Stimulated activated CD8-positive, alpha-beta memory T cell treated with anti-CD3 and anti-CD28 coated beads, Interleukin-7, amount 100 ng/mL, for 48 hours (primary cell): ENCODE results near the gene RGS6.
A peak's percentile ranks its signal among the peaks of the same experiment; 100 is the strongest.
"Not testable (repeated sequence)": the region's sequence is repeated elsewhere in the genome, so short reads cannot be mapped to it uniquely, and the experiment has no call there.

Source experiments
- DNase-seq, 2 donors: peaks; one replicate each; pipeline ENCODE4 v3.0.0-alpha.2; 2020; ENCODE audit warnings: low read depth in 1 of 2; ENCODE audit errors: extremely low read depth in 1 of 2

Gene RGS6

DNA sequence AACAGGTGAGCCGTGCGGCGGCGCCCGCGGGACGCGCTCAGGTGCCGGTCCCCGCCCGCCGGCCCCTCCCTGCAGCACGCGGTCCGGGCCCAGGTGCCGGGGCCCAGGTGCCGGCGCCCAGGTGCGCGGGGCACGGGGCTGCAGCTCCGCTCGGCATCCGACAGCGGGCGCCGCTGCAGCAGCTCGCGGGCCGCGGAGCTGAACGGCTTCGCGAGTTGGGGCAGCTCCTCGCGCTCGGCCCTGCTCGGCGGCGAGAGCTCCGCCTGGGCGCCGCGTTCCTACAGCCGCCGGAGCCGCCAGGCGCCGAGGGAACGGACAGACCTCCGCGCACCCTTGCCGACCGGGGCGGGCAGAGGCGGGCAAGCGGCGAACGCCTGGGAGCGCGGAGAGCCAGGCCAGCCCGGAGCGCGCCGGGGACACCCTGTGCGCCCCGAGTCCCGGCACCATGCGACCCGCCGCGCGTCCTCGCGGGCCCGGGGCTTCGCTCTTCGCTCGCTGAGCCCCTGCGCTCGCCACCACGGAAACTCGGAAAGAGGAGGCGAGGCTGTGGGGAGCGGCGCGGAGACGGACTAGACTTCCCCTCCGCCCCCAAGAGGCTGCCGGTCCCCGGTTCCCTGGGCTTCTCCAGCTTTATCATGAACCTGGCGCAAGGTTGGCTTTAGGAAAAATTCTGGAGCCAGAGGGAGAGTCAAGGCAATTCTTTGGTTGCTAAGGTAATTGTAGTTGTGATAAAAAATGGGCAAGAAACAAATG is at the start of gene RGS6:
TSS of gene RGS6 (plus strand) at position 201 of the 753 bp plus-strand sequence.
- peak in 1 of 2 donors; percentile 9 for DNase-seq

DNA sequence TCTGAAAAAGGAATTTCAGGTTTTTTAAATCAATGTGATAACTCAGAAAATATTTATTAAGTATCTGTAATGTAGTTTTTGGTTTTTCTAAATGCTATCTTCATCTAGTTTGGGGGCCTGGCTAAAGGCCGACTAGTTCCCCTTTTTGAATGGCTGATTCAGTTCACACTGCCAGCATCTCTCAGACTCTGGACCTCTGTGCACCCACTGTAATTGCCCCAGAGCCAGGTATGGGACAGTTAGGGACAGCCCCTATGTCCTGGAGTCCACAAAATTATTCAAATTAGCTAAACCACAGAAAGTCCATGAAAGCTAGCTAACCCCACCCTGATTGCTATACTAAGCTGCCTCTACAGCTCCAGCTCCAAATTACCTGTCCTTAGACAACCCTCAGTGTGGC is 49.1 kb upstream of the RGS6 start:
- no peak for DNase-seq

GRCh38 chr14:71885301-71885700 is 46.9 kb upstream of the RGS6 start:
- no peak for DNase-seq

GRCh38 chr14:71887802-71888201 is 44.4 kb upstream of the RGS6 start:
- not testable (repeated sequence) for DNase-seq

GRCh38 chr14:71890541-71890940 is 41.7 kb upstream of the RGS6 start:
- DNase-seq, result no peak

DNA sequence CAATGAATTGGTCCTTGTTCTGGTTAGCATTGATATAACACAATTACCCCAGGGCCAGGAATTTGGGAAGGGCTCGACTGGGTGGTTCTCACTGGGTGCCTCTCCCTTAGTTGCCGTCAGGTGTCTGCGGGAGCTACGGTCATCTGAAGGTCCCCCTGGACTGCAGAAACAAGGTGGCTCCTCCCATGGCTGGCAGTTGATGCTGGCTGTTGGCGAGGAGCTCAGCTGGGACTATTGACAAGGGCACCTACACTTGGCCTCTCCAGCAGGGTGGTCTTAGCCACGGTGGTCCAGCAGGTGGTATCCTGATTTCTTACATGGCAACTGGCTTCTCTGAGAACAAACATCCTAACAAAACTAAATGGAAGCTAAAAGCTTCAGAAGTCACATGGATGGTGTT is 41.0 kb upstream of the RGS6 start:
- DNase-seq, result no peak

GRCh38 chr14:71891970-71892369 is 40.3 kb upstream of the RGS6 start:
- DNase-seq, result no peak

GRCh38 chr14:71905031-71905430 is 27.2 kb upstream of the RGS6 start:
- DNase-seq, result no peak

GRCh38 chr14:71905860-71906259 is 26.4 kb upstream of the RGS6 start:
- DNase-seq, result no peak

GRCh38 chr14:71907793-71908515 is 24.3 kb upstream of the RGS6 start:
- DNase-seq, result no peak

DNA sequence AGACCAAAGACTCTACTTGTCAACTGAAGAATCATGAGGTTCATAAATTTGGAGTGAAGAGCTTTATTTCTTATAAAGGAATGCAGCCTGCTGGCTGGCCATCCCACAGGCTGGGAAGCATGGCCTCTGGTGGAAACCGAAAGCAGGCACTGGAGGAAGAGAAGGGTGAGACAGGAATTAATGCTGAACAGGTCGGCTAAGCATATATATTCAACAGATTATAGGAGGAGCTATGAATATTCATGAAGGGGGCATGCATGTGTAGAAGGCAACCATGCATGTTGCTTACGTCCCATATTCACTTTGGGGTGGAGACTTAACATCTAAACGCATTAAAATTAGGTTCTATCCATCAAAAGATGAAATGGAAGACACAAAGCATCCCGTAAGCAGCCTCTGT is 20.6 kb upstream of the RGS6 start:
- no peak for DNase-seq

DNA sequence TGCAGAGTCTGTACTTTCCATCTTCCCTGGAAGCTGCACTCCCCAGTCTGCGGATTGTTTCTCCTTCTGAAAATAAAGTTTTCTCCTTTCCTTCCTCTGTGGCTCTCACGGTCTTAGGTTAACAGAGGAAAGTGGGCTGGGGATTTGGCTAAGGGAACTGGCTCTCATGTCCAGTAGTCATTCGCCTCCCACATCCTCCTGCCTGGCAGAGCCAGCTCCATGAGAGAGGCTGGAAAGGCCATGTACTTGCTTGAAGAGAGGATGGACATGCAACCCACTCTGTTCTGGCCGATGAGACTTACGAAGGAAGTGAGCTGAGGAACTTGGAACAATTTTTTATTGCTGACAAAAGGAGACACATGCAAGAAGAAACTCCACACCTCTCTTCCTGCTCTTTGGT is 18.9 kb upstream of the RGS6 start:
- DNase-seq, result no peak

DNA sequence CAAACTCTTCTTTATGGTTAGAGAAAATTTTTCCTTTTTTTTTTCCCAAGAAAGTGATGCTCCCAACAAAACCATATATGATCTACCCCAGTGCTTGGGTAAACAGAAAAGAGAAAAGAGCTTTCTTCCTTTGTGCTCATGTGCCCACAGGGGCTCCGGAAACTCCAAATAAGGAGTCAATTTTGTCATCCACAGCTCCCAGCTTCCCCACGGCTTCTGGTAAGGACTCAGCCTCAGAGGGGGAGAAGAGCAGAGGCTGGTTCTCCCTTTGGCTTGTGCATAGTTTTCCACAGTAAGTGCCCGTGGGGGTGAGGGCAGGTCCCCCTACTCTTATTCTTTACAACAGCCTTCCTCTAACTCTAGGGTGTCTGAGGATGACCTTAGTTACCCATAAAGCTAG is 13.3 kb upstream of the RGS6 start:
- no peak for DNase-seq

- DNase-seq, result no peak
Observed at GRCh38 chr14:71923513-71923912, 8.7 kb upstream of the RGS6 start.

- peak in 1 of 2 donors; percentile 1 for DNase-seq
Observed at GRCh38 chr14:71931492-71932228, 569 bp upstream of the RGS6 start.

GRCh38 chr14:71933001-71933587 is 865 bp downstream of the RGS6 start:
- no peak for DNase-seq

GRCh38 chr14:71938273-71938672 is 6.0 kb downstream of the RGS6 start:
- not testable (repeated sequence) for DNase-seq

DNA sequence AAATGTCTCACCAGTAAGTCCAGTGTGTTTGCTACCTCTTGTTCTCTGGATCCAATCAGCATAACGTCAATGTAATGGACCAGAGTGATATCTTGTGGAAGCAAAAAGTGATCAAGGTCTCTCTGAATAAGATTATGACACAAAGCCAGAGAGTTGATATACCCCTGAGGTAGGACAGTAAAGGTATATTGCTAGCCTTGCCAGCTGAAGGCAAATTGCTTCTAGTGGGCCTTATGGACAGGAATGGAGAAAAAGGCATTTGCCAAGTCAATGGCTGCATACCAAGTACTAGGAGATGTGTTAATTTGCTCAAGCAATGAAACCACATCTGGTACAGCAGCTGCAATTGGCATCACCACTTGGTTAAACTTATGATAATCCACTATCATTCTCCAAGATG is 7.1 kb downstream of the RGS6 start:
- not testable (repeated sequence) for DNase-seq

GRCh38 chr14:71940500-71940899 is 8.3 kb downstream of the RGS6 start:
- DNase-seq, result not testable (repeated sequence)

DNA sequence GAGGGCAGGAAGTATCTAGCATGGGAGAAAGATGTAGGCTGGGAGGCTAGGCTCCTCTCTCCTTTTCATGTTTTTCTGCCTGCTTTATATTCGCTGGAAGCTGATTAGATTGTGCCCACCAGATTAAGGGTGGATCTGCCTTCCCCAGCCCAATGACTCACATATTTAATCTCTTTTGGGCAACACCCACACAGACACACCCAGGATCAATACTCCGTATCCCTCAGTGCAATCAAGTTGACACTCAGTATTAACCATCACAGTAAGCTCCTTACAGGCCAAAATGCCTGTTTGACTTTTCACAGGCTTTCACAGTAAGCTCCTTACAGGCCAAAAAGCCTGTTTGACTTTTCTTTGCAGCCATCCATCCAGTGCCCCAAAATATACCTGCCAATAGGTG is 9.4 kb downstream of the RGS6 start:
- not testable (repeated sequence) for DNase-seq
